ENCODE data around the gene CYTL1.

Gene CYTL1

DNA sequence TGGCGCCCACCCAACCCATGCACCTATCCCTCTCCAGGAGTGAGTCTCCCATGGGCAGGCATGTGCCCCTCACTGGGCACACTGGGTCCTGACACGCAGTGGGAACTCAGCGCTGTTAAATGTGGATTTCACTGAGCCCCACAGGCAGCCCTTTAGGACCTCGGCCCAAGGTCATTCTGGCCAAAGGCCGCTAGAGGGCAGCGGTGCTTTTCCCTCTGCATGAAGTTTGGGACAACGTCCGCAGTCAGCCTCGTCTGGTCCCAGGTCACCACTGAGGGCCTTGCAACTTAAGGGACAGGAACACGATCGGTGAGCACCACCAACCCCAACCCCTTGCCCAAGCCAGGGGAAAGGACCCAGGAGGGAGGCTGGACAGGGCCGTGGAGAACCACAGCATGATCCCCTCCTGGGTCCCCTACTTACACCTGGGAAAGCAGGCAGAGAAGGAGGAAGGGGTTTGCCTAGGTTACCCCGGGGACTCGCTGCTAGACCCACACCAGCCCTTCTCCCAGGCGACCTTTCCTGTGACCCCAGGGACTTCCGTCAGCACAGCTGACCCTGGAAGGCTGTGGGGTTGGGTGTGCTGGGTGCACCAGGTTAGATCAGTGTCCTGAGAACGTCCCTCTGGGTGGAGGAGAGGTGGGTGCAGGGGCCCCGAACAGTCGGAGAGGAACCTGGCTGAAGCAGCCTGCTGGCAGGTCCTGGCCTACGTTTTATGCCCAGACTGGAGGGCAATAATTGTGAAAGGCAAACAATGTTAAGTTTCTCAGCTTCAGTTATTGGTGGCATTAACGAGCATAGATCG, 24.0 kb downstream of the CYTL1 start:
- Histone ChIP-seq H2BK120ac (ENCODE audit: low read depth, low read length) (no peak overlapping the region), H3K56ac (ENCODE audit: low read length) (peak overlapping the region; percentile 71), H3K4ac (ENCODE audit: low read depth, low read length) (no peak overlapping the region), H4K8ac (ENCODE audit: low read depth, low read length) (no peak overlapping the region), H3K4me1 (ENCODE audit: control insufficient read depth, low read depth, low read length) (peaks cover 2% of the 10 kb centered on the region), H3K79me1 (ENCODE audit: low read length) (no peaks in the 10 kb centered on the region), H2BK15ac (replicated peaks; ENCODE audit: low read depth) (no peak overlapping the region), H3K4me3 (ENCODE audit: low read length) (no peak overlapping the region), H3K9ac (ENCODE audit: low read length) (peak overlapping the region; percentile 45), H3K18ac (ENCODE audit: low read length) (no peak overlapping the region), H3K36me3 (ENCODE audit: control insufficient read depth, insufficient read depth, low read length) (no peaks in the 10 kb centered on the region), H3K79me2 (ENCODE audit: control insufficient read depth, insufficient read depth, low read length) (no peaks in the 10 kb centered on the region), H3K4me2 (ENCODE audit: low read length) (no peak overlapping the region), H3K27me3 (ENCODE audit: insufficient read depth, low read length, poor library complexity) (no peaks in the 10 kb centered on the region), H3K27ac (ENCODE audit: low read depth, low read length) (no peak overlapping the region), H3K23ac (ENCODE audit: low read length) (no peak overlapping the region), H4K5ac (ENCODE audit: low read length) (no peak overlapping the region), H2BK5ac (ENCODE audit: low read length) (no peak overlapping the region), H2AK5ac (ENCODE audit: low read length) (no peak overlapping the region)
- DNase-seq = peak; percentile 90
- no CpG with 5 or more reads among the region's 22 CpGs for WGBS (ENCODE audit: extremely low coverage, insufficient coverage, low lambda C conversion rate)

DNA sequence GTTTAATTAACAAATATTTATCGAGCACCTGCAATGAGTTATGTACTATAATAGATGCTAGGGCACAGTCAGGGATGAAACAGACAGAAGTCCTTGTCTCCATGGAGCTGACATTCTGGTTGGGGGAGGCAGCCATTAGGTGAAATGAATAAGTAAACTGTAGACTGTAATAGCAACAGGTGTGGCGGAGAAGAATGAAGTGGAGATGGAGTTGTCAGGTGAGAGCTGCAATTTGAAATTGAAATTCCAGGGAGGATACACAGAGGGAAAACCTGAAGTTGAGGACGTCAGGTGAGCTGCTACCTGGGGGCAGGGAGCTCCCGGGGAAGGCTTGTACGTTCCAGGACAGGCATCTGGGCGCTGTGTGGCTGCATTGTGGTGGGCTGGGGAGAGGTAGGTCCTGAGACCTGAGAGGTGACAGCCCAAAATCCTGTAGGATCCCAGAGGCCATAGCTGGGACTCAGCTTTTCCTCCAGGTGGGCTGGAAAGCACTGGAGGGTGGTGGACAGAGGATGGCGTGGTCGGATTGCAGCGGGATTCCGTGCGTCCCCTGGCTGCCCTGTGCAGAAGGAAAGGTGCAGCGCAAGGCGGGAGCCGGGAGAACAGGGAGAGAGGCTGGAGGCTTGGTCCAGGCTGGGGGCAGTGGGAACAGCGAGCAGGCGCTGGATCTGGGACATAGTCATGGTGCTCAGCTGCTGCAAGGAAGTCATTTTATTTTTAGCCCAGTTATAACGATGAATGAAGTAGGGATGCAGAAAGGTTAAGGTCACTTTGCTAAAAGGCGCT, 24.8 kb downstream of the CYTL1 start:
- no peak overlapping the region for H4K8ac ChIP-seq (ENCODE audit: low read depth, low read length)
- peaks cover 2% of the 10 kb centered on the region for H3K4me1 ChIP-seq (ENCODE audit: control insufficient read depth, low read depth, low read length)
- H2BK120ac ChIP-seq (ENCODE audit: low read depth, low read length) = no peak overlapping the region
- no peak overlapping the region for H3K4me2 ChIP-seq (ENCODE audit: low read length)
- no peak overlapping the region for H3K4ac ChIP-seq (ENCODE audit: low read depth, low read length)
- no peak for DNase-seq
- H4K5ac ChIP-seq (ENCODE audit: low read length) = no peak overlapping the region
- H3K9ac ChIP-seq (ENCODE audit: low read length) = no peak overlapping the region
- no peak overlapping the region for H3K4me3 ChIP-seq (ENCODE audit: low read length)
- H3K18ac ChIP-seq (ENCODE audit: low read length) = no peak overlapping the region
- no peaks in the 10 kb centered on the region for H3K36me3 ChIP-seq (ENCODE audit: control insufficient read depth, insufficient read depth, low read length)
- H2BK15ac ChIP-seq (replicated peaks; ENCODE audit: low read depth) = no peak overlapping the region
- no CpG with 5 or more reads among the region's 18 CpGs for WGBS (ENCODE audit: extremely low coverage, insufficient coverage, low lambda C conversion rate)
- H3K79me2 ChIP-seq (ENCODE audit: control insufficient read depth, insufficient read depth, low read length) = no peaks in the 10 kb centered on the region
- H3K56ac ChIP-seq (ENCODE audit: low read length) = no peak overlapping the region
- no peak overlapping the region for H3K27ac ChIP-seq (ENCODE audit: low read depth, low read length)
- H3K79me1 ChIP-seq (ENCODE audit: low read length) = no peaks in the 10 kb centered on the region
- H3K23ac ChIP-seq (ENCODE audit: low read length) = no peak overlapping the region
- H2BK5ac ChIP-seq (ENCODE audit: low read length) = no peak overlapping the region
- H3K27me3 ChIP-seq (ENCODE audit: insufficient read depth, low read length, poor library complexity) = no peaks in the 10 kb centered on the region
- H2AK5ac ChIP-seq (ENCODE audit: low read length) = no peak overlapping the region

- no peaks in the 10 kb centered on the region for H3K79me1 ChIP-seq (ENCODE audit: low read length)
- no peak overlapping the region for H2BK15ac ChIP-seq (replicated peaks; ENCODE audit: low read depth)
- H3K4ac ChIP-seq (ENCODE audit: low read depth, low read length) = no peak overlapping the region
- no peak overlapping the region for H3K56ac ChIP-seq (ENCODE audit: low read length)
- no peaks in the 10 kb centered on the region for H3K36me3 ChIP-seq (ENCODE audit: control insufficient read depth, insufficient read depth, low read length)
- no peaks in the 10 kb centered on the region for H3K27me3 ChIP-seq (ENCODE audit: insufficient read depth, low read length, poor library complexity)
- H3K27ac ChIP-seq (ENCODE audit: low read depth, low read length) = no peak overlapping the region
- no peak for DNase-seq
- H3K4me2 ChIP-seq (ENCODE audit: low read length) = no peak overlapping the region
- no peak overlapping the region for H3K9ac ChIP-seq (ENCODE audit: low read length)
- H4K5ac ChIP-seq (ENCODE audit: low read length) = no peak overlapping the region
- no CpG with 5 or more reads among the region's 5 CpGs for WGBS (ENCODE audit: extremely low coverage, insufficient coverage, low lambda C conversion rate)
- no peak overlapping the region for H2AK5ac ChIP-seq (ENCODE audit: low read length)
- H3K79me2 ChIP-seq (ENCODE audit: control insufficient read depth, insufficient read depth, low read length) = no peaks in the 10 kb centered on the region
- no peak overlapping the region for H4K8ac ChIP-seq (ENCODE audit: low read depth, low read length)
- no peak overlapping the region for H3K4me3 ChIP-seq (ENCODE audit: low read length)
- peaks cover 2% of the 10 kb centered on the region for H3K4me1 ChIP-seq (ENCODE audit: control insufficient read depth, low read depth, low read length)
- H3K23ac ChIP-seq (ENCODE audit: low read length) = no peak overlapping the region
- no peak overlapping the region for H2BK120ac ChIP-seq (ENCODE audit: low read depth, low read length)
- H2BK5ac ChIP-seq (ENCODE audit: low read length) = no peak overlapping the region
- no peak overlapping the region for H3K18ac ChIP-seq (ENCODE audit: low read length)
These were observed 26.4 kb downstream of the CYTL1 start for GRCh38 chr4:4992833-4993232.

- no peaks in the 10 kb centered on the region for H3K36me3 ChIP-seq (ENCODE audit: control insufficient read depth, insufficient read depth, low read length)
- H4K5ac ChIP-seq (ENCODE audit: low read length) = no peak overlapping the region
- peaks cover 2% of the 10 kb centered on the region for H3K4me1 ChIP-seq (ENCODE audit: control insufficient read depth, low read depth, low read length)
- no peak for DNase-seq
- H2BK120ac ChIP-seq (ENCODE audit: low read depth, low read length) = no peak overlapping the region
- H3K18ac ChIP-seq (ENCODE audit: low read length) = no peak overlapping the region
- H2AK5ac ChIP-seq (ENCODE audit: low read length) = no peak overlapping the region
- H3K27me3 ChIP-seq (ENCODE audit: insufficient read depth, low read length, poor library complexity) = no peaks in the 10 kb centered on the region
- no peaks in the 10 kb centered on the region for H3K79me1 ChIP-seq (ENCODE audit: low read length)
- no peak overlapping the region for H2BK5ac ChIP-seq (ENCODE audit: low read length)
- no peak overlapping the region for H3K9ac ChIP-seq (ENCODE audit: low read length)
- H3K79me2 ChIP-seq (ENCODE audit: control insufficient read depth, insufficient read depth, low read length) = no peaks in the 10 kb centered on the region
- H3K4me2 ChIP-seq (ENCODE audit: low read length) = no peak overlapping the region
- no CpG with 5 or more reads among the region's 14 CpGs for WGBS (ENCODE audit: extremely low coverage, insufficient coverage, low lambda C conversion rate)
- H3K23ac ChIP-seq (ENCODE audit: low read length) = no peak overlapping the region
- no peak overlapping the region for H3K4me3 ChIP-seq (ENCODE audit: low read length)
- no peak overlapping the region for H3K27ac ChIP-seq (ENCODE audit: low read depth, low read length)
- H2BK15ac ChIP-seq (replicated peaks; ENCODE audit: low read depth) = no peak overlapping the region
- H3K4ac ChIP-seq (ENCODE audit: low read depth, low read length) = no peak overlapping the region
- no peak overlapping the region for H3K56ac ChIP-seq (ENCODE audit: low read length)
- no peak overlapping the region for H4K8ac ChIP-seq (ENCODE audit: low read depth, low read length)
These were observed 27.6 kb downstream of the CYTL1 start for GRCh38 chr4:4991541-4992099.

- no peak for DNase-seq
- H4K5ac ChIP-seq (ENCODE audit: low read length) = no peak overlapping the region
- H2BK15ac ChIP-seq (replicated peaks; ENCODE audit: low read depth) = no peak overlapping the region
- H3K27me3 ChIP-seq (ENCODE audit: insufficient read depth, low read length, poor library complexity) = no peaks in the 10 kb centered on the region
- no peak overlapping the region for H3K4ac ChIP-seq (ENCODE audit: low read depth, low read length)
- H3K4me2 ChIP-seq (ENCODE audit: low read length) = no peak overlapping the region
- H2BK5ac ChIP-seq (ENCODE audit: low read length) = no peak overlapping the region
- no peaks in the 10 kb centered on the region for H3K79me2 ChIP-seq (ENCODE audit: control insufficient read depth, insufficient read depth, low read length)
- H3K4me3 ChIP-seq (ENCODE audit: low read length) = no peak overlapping the region
- no peak overlapping the region for H2AK5ac ChIP-seq (ENCODE audit: low read length)
- no peak overlapping the region for H2BK120ac ChIP-seq (ENCODE audit: low read depth, low read length)
- no peaks in the 10 kb centered on the region for H3K36me3 ChIP-seq (ENCODE audit: control insufficient read depth, insufficient read depth, low read length)
- no peak overlapping the region for H3K56ac ChIP-seq (ENCODE audit: low read length)
- peaks cover 2% of the 10 kb centered on the region for H3K4me1 ChIP-seq (ENCODE audit: control insufficient read depth, low read depth, low read length)
- no peak overlapping the region for H4K8ac ChIP-seq (ENCODE audit: low read depth, low read length)
- H3K23ac ChIP-seq (ENCODE audit: low read length) = no peak overlapping the region
- H3K18ac ChIP-seq (ENCODE audit: low read length) = no peak overlapping the region
- no peak overlapping the region for H3K9ac ChIP-seq (ENCODE audit: low read length)
- H3K27ac ChIP-seq (ENCODE audit: low read depth, low read length) = no peak overlapping the region
- no CpG with 5 or more reads among the region's 15 CpGs for WGBS (ENCODE audit: extremely low coverage, insufficient coverage, low lambda C conversion rate)
- H3K79me1 ChIP-seq (ENCODE audit: low read length) = no peaks in the 10 kb centered on the region
These were observed 28.3 kb downstream of the CYTL1 start for GRCh38 chr4:4990857-4991540.
